ENCODE results near the gene DMTF1. TPM values are rescaled to one million over a fixed set of nuclear protein-coding genes. Genes with fewer than 3 reads are reported as not detected.

The DMTF1 gene
- total and polyA plus RNA-seq, 9 of the 15 experiments (the other 6 are each of a cell fraction or from before 2014, with no cell fraction given), result 25.7 to 208 (median 74.7) TPM

DNA sequence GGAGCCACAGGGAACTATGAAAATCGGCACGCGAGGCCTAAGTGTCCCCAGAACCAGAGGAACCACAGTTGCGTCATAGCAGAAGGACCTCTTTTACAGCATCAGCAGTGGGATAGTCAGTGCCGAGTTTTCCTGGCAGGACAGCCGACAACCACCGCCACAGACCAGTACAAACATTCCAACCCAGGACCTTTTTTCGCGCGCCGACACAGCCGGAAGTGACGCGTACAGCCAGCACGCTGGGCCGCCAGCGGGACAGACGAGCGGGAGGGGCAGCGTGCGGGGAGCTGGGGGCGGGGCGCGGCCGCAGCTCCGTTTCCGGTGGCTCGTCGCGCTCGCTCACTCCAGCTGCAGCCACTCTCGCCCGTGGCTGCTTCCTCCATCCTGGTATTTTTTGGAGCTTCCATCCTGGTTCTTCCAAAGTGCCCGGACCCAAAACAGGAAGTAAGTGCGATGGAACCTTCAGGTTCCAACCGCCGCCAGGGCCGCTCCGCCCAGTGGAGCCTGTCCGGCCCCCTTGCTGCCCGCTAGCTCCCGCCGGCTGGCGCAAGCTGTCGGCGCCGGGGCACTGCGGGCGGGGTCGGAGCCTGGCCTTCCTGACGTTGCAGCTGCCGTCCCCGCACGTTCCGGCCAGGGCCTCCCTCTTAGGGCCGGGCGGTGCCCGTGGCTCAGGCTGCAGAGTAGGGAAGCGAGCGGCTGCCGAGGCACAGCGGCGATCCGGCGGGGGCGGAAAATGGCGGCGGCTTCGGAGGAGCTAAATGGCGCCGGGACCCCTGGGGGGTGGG, at the start of gene DMTF1 (continued):
- TF ChIP-seq, protein P1, sequence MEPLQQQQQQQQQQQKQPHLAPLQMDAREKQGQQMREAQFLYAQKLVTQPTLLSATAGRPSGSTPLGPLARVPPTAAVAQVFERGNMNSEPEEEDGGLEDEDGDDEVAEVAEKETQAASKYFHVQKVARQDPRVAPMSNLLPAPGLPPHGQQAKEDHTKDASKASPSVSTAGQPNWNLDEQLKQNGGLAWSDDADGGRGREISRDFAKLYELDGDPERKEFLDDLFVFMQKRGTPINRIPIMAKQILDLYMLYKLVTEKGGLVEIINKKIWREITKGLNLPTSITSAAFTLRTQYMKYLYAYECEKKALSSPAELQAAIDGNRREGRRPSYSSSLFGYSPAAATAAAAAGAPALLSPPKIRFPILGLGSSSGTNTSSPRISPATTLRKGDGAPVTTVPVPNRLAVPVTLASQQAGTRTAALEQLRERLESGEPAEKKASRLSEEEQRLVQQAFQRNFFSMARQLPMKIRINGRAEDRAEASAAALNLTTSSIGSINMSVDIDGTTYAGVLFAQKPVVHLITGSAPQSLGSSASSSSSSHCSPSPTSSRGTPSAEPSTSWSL (CRISPR knock-in tag; IDR thresholded peaks at IDR 0.05; ENCODE audit: borderline replicate concordance), result 0 out of 2 replicates have a peak, but pooled peaks have one; percentile 47
- peak in 1 of 2 experiments; percentile 75; a peak in 2 of 4 replicates for TF ChIP-seq SIN3A (IDR thresholded peaks at IDR 0.05; ENCODE audit: borderline replicate concordance in 2 of 2, control insufficient read depth in 1 of 2, low read depth in 2 of 2, low read length in 2 of 2)
- peak; percentile 2 to 63; a peak in 3 of 4 replicates for TF ChIP-seq TBL1XR1 (IDR thresholded peaks at IDR 0.05; ENCODE audit: low read length in 2 of 2)
- TF ChIP-seq CEBPG (CRISPR knock-in tag; IDR thresholded peaks at IDR 0.05), result peak; percentile 82
- TF ChIP-seq CEBPG (tag; conservative IDR thresholded peaks at IDR 0.05 in 1 of 2, IDR thresholded peaks at IDR 0.05 in 1 of 2), result peak; percentile 74 to 86; a peak in 3 of 4 replicates
- TF ChIP-seq PHF8 (IDR thresholded peaks at IDR 0.05; ENCODE audit: borderline replicate concordance, low read length), result peak; percentile 90; the same call in 1 of the 2 replicates
- TF ChIP-seq ZNF583 (CRISPR knock-in tag; IDR thresholded peaks at IDR 0.05), result peak; percentile 59
- TF ChIP-seq, protein P2, sequence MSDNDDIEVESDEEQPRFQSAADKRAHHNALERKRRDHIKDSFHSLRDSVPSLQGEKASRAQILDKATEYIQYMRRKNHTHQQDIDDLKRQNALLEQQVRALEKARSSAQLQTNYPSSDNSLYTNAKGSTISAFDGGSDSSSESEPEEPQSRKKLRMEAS (CRISPR knock-in tag; IDR thresholded peaks at IDR 0.05), result peak; percentile 87
- peak; percentile 78 for TF ChIP-seq PHF20 (IDR thresholded peaks at IDR 0.05; ENCODE audit: partially characterized antibody)
- TF ChIP-seq, protein P3, sequence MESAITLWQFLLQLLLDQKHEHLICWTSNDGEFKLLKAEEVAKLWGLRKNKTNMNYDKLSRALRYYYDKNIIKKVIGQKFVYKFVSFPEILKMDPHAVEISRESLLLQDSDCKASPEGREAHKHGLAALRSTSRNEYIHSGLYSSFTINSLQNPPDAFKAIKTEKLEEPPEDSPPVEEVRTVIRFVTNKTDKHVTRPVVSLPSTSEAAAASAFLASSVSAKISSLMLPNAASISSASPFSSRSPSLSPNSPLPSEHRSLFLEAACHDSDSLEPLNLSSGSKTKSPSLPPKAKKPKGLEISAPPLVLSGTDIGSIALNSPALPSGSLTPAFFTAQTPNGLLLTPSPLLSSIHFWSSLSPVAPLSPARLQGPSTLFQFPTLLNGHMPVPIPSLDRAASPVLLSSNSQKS (CRISPR knock-in tag; IDR thresholded peaks at IDR 0.05), result no peak
- TF ChIP-seq, protein P4, sequence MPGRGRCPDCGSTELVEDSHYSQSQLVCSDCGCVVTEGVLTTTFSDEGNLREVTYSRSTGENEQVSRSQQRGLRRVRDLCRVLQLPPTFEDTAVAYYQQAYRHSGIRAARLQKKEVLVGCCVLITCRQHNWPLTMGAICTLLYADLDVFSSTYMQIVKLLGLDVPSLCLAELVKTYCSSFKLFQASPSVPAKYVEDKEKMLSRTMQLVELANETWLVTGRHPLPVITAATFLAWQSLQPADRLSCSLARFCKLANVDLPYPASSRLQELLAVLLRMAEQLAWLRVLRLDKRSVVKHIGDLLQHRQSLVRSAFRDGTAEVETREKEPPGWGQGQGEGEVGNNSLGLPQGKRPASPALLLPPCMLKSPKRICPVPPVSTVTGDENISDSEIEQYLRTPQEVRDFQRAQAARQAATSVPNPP (IDR thresholded peaks at IDR 0.05; ENCODE audit: borderline replicate concordance, insufficient read depth, insufficient read length), result no peak
- peak; percentile 77 for TF ChIP-seq C11orf30 (IDR thresholded peaks at IDR 0.05; ENCODE audit: low read depth)
- TF ChIP-seq, protein P5, sequence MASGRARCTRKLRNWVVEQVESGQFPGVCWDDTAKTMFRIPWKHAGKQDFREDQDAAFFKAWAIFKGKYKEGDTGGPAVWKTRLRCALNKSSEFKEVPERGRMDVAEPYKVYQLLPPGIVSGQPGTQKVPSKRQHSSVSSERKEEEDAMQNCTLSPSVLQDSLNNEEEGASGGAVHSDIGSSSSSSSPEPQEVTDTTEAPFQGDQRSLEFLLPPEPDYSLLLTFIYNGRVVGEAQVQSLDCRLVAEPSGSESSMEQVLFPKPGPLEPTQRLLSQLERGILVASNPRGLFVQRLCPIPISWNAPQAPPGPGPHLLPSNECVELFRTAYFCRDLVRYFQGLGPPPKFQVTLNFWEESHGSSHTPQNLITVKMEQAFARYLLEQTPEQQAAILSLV (tag; IDR thresholded peaks at IDR 0.05), result peak; percentile 70
- TF ChIP-seq, protein P6, sequence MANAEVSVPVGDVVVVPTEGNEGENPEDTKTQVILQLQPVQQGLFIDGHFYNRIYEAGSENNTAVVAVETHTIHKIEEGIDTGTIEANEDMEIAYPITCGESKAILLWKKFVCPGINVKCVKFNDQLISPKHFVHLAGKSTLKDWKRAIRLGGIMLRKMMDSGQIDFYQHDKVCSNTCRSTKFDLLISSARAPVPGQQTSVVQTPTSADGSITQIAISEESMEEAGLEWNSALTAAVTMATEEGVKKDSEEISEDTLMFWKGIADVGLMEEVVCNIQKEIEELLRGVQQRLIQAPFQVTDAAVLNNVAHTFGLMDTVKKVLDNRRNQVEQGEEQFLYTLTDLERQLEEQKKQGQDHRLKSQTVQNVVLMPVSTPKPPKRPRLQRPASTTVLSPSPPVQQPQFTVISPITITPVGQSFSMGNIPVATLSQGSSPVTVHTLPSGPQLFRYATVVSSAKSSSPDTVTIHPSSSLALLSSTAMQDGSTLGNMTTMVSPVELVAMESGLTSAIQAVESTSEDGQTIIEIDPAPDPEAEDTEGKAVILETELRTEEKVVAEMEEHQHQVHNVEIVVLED (CRISPR knock-in tag; IDR thresholded peaks at IDR 0.05), result peak; percentile 83
- peak; percentile 90 for TF ChIP-seq MTA3 (IDR thresholded peaks at IDR 0.05; ENCODE audit: borderline replicate concordance)
- peak; percentile 12 for TF ChIP-seq ZNF766 (CRISPR knock-in tag; conservative IDR thresholded peaks at IDR 0.05)
- TF ChIP-seq ZNF717 (CRISPR knock-in tag; IDR thresholded peaks at IDR 0.05), result 0 out of 2 replicates have a peak, but pooled peaks have one; percentile 20
- peak; percentile 66; the same call in 1 of the 2 replicates for TF ChIP-seq DMBX1 (CRISPR knock-in tag; IDR thresholded peaks at IDR 0.05; ENCODE audit: borderline replicate concordance)
- TF ChIP-seq RBM39 (optimal IDR thresholded peaks at IDR 0.05; ENCODE audit: low read depth, low read length), result peak; percentile 75
- no peak; the same call in 1 of the 2 replicates for TF ChIP-seq HLTF (IDR thresholded peaks at IDR 0.05)

Measured in K562 (cell line).